Activated gamma-delta T cell treated with Interleukin-2 at 50 U/mL for 16 hours (primary cell): ENCODE measurements around the gene TBC1D19.

ENCODE experiments used
- DNase-seq: peaks from one replicate; pipeline ENCODE4 v3.0.0-alpha.2; 2020

TBC1D19 gene

GRCh38 chr4:26746802-26747213 lies 162.9 kb downstream of the TBC1D19 start:
- DNase-seq: no peak

- DNase-seq: no peak
These were observed 164.9 kb downstream of the TBC1D19 start for GRCh38 chr4:26748811-26749210.

GRCh38 chr4:26749867-26750266 lies 166.0 kb downstream of the TBC1D19 start:
- DNase-seq: no peak

- no peak for DNase-seq
These were observed 167.1 kb downstream of the TBC1D19 start for GRCh38 chr4:26751004-26751403.

GRCh38 chr4:26751838-26752237 lies 168.0 kb downstream of the TBC1D19 start:
- no peak for DNase-seq

- DNase-seq: no peak
These were observed 169.3 kb downstream of the TBC1D19 start for GRCh38 chr4:26753187-26753586.

- DNase-seq: no peak
These were observed 169.7 kb downstream of the TBC1D19 start for GRCh38 chr4:26753617-26754016.

- no peak for DNase-seq
These were observed 173.9 kb downstream of the TBC1D19 start for GRCh38 chr4:26757751-26758150.

GRCh38 chr4:26758899-26759298 lies 175.0 kb downstream of the TBC1D19 start:
- DNase-seq: no peak

- DNase-seq: no peak
These were observed 178.8 kb downstream of the TBC1D19 start for GRCh38 chr4:26762650-26763049.

DNA sequence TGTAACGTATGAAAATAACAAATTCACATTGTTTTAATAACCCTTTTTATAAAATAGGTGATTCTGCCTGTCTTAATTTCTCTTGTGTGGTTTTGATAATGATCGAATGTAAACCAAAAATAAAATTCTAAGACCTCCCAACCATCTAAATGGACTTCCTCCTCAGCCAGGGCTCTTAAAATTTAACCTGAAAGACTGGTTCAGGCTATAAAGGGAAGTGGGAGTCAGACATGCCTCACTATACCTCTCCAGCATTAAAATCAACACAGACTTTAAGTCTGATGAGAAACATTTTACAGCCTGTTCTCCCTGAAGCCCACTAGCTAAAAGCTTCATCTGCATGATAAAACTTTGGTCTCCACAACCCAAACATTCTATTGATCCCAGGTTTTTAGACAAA lies 179.2 kb downstream of the TBC1D19 start:
- no peak for DNase-seq

DNA sequence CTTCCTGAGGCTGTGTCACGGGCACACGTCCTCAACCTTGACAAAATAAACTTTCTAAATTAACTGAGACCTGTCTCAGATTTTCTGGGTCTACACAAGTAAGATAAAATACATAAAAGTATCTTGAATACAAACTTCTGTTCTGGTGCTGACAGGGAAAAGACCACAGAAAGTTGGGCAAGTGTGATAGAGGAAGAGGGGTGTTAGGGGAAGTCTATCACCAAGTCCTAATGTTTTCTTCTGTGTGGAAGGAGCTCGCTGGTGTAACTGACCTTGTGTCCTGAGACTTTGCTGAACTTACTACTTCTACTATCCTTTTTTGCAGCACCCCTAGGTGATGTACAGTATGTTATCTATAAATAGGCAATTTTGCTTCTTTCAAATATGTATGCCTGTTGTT lies 179.8 kb downstream of the TBC1D19 start:
- DNase-seq: no peak

DNA sequence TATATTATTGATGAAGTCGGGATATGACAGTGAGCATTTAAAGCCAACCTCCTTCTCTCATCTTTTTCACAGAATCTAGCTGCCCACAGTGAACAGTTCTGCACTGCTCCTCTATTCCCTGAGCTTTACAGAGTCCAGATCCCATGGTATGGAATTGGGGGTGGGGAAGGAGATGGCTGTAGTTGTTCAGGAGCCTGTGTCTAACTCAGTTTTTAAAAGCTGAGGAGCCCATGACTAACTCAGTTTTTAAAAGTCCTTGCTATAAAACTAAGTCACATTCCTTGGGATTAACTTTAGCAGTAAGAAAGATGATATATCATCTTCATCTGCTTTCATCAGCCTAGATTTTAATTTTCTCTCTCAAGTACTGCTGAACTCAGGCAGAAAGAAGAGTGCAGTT lies 180.3 kb downstream of the TBC1D19 start:
- no peak for DNase-seq

- no peak for DNase-seq
These were observed 181.6 kb downstream of the TBC1D19 start for GRCh38 chr4:26765515-26765914.

DNA sequence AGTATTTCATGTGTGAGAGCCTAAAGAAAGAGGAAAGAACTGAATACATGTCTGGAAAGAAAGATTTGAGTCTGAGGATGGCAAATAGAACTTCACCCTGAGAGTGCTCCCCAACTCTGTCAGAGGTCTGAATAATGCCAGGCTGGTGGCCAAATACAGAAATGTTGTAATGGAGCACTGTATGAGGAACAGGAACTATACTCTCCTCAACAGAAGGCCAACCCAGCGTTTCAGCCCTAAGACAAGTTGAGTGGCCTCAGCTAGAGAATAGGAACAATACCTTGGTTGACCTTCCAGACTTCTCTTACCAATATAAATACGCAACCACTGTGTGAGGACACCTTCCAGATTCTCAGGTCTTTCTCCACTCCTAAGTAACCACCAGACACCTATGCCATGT lies 182.3 kb downstream of the TBC1D19 start:
- no peak for DNase-seq

- no peak for DNase-seq
These were observed 188.4 kb downstream of the TBC1D19 start for GRCh38 chr4:26772096-26772873.

GRCh38 chr4:26779224-26779623 lies 195.3 kb downstream of the TBC1D19 start:
- DNase-seq: no peak

GRCh38 chr4:26779674-26780073 lies 195.8 kb downstream of the TBC1D19 start:
- DNase-seq: no peak

DNA sequence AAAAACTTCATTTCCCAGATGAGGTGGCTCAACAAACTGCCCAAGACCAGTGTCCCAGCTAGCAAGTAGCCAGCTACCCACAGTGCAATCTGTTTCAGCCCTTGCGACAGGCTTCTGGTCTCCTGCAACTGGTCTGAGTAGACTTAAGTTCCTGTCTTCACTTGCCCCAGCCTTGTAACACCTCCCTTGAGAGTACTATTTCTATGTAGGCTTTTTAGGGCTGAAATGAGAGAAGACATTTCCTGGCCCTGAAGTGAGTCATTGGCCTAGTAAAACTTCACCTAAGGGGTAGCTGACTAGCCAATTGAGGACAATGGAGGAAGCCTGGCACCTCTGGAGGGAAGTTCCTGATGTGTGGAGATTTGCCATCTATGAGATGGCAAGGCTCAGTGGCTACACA lies 196.7 kb downstream of the TBC1D19 start:
- DNase-seq: no peak

GRCh38 chr4:26782168-26782829 lies 198.4 kb downstream of the TBC1D19 start:
- no peak for DNase-seq

GRCh38 chr4:26782830-26783202 lies 198.9 kb downstream of the TBC1D19 start:
- DNase-seq: no peak

- DNase-seq: no peak
These were observed 200.5 kb downstream of the TBC1D19 start for GRCh38 chr4:26784207-26784865.

- no peak for DNase-seq
These were observed 201.4 kb downstream of the TBC1D19 start for GRCh38 chr4:26785312-26785711.

DNA sequence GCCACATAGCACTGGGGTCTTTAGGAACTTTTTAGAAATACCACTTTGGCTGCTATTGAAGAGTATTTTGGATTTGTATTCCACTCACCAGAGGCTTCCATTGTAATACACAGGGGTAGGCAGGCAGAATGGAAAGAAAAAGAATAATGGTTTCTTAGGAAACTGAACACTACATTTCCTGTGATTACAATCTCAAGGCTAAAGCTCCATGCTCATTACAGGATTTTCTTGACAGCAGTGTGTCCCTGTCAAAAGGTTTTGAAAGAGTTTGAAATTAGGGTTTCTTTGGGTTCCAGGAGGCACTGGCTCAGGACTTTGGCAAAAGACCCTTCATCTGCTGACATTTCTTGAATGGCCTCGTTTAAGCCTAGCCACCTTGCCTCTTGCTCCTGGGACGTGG lies 201.9 kb downstream of the TBC1D19 start:
- DNase-seq: no peak
